Coronary artery (tissue), 2 donors: ENCODE measurements around the gene REV1.
"Not testable (repeated sequence)": the region's sequence is repeated elsewhere in the genome, so short reads cannot be mapped to it uniquely, and the experiment has no call there.

Source experiments
- DNase-seq: peaks from one replicate; pipeline ENCODE4 v3.0.0-alpha.2; 2017; ENCODE audit warnings: low spot score
- H3K27ac ChIP-seq, 2 donors: fragments of 200-600 bp; sonication (generic); one replicate each; pipeline ENCODE4 v1.5.1; 2016 to 2019
- H3K4me3 ChIP-seq: fragments of 200-600 bp; sonication (generic); 2 replicates; pipeline ENCODE4 v1.5.1; 2016; ENCODE audit warnings: mild to moderate bottlenecking, moderate library complexity
- CTCF ChIP-seq: fragments of 200-600 bp; sonication (generic); IDR thresholded peaks from one replicate; pipeline ENCODE4 v1.5.1; 2019; ENCODE audit warnings: antibody characterized with exemption

REV1 gene

GRCh38 chr2:99477054-99477453 lies 12.8 kb downstream of the REV1 start:
- DNase-seq: no peak
- Histone ChIP-seq H3K4me3 (no peak overlapping the region), H3K27ac (no peak overlapping the region)
- no peak for TF ChIP-seq CTCF

- H3K4me3 ChIP-seq: no peak overlapping the region
- H3K27ac ChIP-seq: no peak overlapping the region
- no peak for TF ChIP-seq CTCF
- DNase-seq: no peak
Measured at GRCh38 chr2:99476629-99477028, 13.2 kb downstream of the REV1 start.

GRCh38 chr2:99475095-99475494 lies 14.7 kb downstream of the REV1 start:
- H3K4me3 ChIP-seq, DNase-seq: not testable (repeated sequence)
- peak overlapping the region in 1 of 2 donors; percentile 4 for H3K27ac ChIP-seq

- no peak overlapping the region for H3K4me3 ChIP-seq
- TF ChIP-seq CTCF: no peak
- H3K27ac ChIP-seq: no peak overlapping the region
- no peak for DNase-seq
Measured at GRCh38 chr2:99473518-99474083, 16.2 kb downstream of the REV1 start.

GRCh38 chr2:99472600-99472960 lies 17.2 kb downstream of the REV1 start:
- no peak for TF ChIP-seq CTCF
- Histone ChIP-seq H3K27ac (no peak overlapping the region), H3K4me3 (no peak overlapping the region)
- DNase-seq: no peak

GRCh38 chr2:99471654-99472599 lies 17.9 kb downstream of the REV1 start:
- no peak for TF ChIP-seq CTCF
- Histone ChIP-seq H3K4me3 (no peak overlapping the region), H3K27ac (no peak overlapping the region)
- DNase-seq: no peak

GRCh38 chr2:99470957-99471356 lies 18.9 kb downstream of the REV1 start:
- Histone ChIP-seq H3K4me3 (no peak overlapping the region), H3K27ac (no peak overlapping the region)
- TF ChIP-seq CTCF: no peak
- no peak for DNase-seq

GRCh38 chr2:99470459-99470858 lies 19.4 kb downstream of the REV1 start:
- DNase-seq, H3K27ac ChIP-seq, H3K4me3 ChIP-seq: not testable (repeated sequence)
